Measurements from ENCODE around the gene HLCS. TPM values are rescaled to one million over a fixed set of nuclear protein-coding genes. Genes with fewer than 3 reads are reported as not detected.
A peak's percentile ranks its signal among the peaks of the same experiment; 100 is the strongest.

HLCS gene
- total and polyA plus RNA-seq, 2 of the 8 experiments (the other 6 are each of a cell fraction or from before 2014, with no cell fraction given) = 4.7 to 12.2 TPM

GRCh38 chr21:36791695-36792470 lies 174.6 kb downstream of the HLCS start (continued):
- TF ChIP-seq CHD7 (IDR thresholded peaks at IDR 0.05; ENCODE audit: insufficient replicate concordance, low read length) (no peak), PHF8 (conservative IDR thresholded peaks at IDR 0.05; ENCODE audit: low read depth, low read length) (no peak), HDAC6 (IDR thresholded peaks at IDR 0.05; ENCODE audit: low read depth, low read length) (no peak), EGR1 (IDR thresholded peaks at IDR 0.05; ENCODE audit: borderline replicate concordance, low read depth, low read length) (0 out of 2 replicates have a peak, but pooled peaks have one; percentile 51), ZNF274 (IDR thresholded peaks at IDR 0.05; ENCODE audit: borderline replicate concordance, extremely low read depth, low read length) (no peak), TAF7 (optimal IDR thresholded peaks at IDR 0.05; ENCODE audit: borderline replicate concordance, low read depth, low read length) (no peak), BRCA1 (IDR thresholded peaks at IDR 0.05; ENCODE audit: low read depth, low read length) (no peak), NANOG (IDR thresholded peaks at IDR 0.05; ENCODE audit: insufficient read depth, low read depth, low read length, poor library complexity, severe bottlenecking) (no peak), TEAD4 (IDR thresholded peaks at IDR 0.05; ENCODE audit: low read depth, low read length) (peak; percentile 28; the same call in 1 of the 2 replicates)

Measured in H1 (cell line).